ENCODE measurements around the gene CCNG1.
"Not testable (repeated sequence)": the region's sequence is repeated elsewhere in the genome, so short reads cannot be mapped to it uniquely, and the experiment has no call there.

CCNG1 gene

DNA sequence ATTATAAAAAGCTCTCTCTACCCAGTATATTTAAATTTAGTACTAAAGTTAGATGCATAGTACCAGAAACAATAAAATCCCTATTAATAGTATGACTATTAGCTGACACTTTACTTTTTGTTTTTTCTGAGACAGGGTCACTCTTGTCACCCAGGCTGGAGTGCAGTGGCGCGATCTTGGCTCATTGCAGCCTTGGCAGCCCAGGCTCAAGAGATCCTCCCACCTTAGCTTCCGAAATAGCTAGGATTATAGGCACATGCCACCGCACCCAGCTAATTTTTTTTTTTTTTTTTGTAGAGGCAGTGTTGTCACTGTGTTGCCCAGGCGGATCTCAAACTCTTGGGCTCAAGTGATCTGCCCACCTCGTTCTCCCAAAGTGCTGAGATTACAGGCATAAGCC lies 8.0 kb downstream of the CCNG1 start:
- no peak for DNase-seq

GRCh38 chr5:163447191-163447590 lies 9.8 kb downstream of the CCNG1 start:
- no peak for DNase-seq

DNA sequence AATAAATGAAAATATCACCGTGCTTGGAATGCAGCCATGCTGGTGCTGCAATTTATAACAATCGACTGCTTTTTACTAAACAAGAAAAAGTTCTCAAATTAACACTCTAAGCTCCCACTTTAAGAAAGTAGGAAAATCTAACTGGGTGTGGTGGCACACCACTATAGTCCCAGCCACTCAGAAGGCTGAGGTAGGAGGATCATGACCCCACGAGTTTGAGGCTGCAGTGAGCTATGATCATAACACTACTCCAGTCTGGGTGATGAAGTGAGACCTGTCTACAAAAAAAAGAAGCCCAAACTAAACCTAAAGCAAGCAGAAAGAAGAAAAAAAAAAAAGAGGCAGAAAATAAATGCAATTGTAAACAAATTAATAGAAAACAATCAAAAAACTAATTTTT lies 10.5 kb downstream of the CCNG1 start:
- no peak for DNase-seq

GRCh38 chr5:163448491-163448890 lies 11.1 kb downstream of the CCNG1 start:
- no peak for DNase-seq

- DNase-seq: no peak
Measured at GRCh38 chr5:163451489-163451888, 14.1 kb downstream of the CCNG1 start.

DNA sequence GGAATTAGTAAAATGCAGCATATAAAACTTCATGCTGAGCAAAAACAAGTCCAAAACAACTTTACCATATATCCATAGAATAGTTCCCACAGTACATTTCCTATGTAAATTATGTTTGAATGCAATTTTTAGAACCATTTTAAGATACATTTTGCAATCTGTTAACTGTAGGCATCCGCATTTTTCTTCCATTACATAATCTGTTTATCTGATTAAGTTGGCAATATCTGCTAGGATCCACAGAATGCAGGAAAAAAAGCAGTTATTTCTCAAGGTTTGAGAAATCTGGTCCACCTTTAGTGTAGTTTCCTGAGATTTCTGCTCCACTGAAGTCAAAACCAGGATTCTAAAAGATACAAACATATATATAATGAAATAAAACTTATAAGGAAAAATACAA lies 16.3 kb downstream of the CCNG1 start:
- no peak for DNase-seq

- DNase-seq: not testable (repeated sequence)
Measured at GRCh38 chr5:163455406-163455805, 18.0 kb downstream of the CCNG1 start.

GRCh38 chr5:163456029-163456589 lies 18.7 kb downstream of the CCNG1 start:
- DNase-seq: no peak

GRCh38 chr5:163456840-163457239 lies 19.4 kb downstream of the CCNG1 start:
- no peak for DNase-seq

GRCh38 chr5:163458778-163459385 lies 21.5 kb downstream of the CCNG1 start:
- DNase-seq: no peak

DNA sequence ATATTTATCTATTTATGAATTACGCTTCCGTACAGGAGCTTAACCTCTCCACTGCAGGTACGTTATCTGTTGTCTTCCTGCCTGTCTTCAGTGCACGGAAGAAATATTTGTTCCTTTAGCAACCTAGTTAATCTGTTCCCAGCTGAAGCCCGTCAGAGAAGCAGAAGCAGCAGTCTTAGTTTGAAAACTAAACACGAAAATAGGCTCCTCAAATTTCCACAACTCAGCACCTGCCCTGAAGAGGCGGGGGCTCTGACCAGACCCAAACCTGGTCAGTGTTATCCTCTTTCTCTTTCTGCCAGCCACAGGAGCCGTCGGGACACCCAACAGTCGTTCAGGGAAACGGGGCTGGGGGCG lies 22.0 kb downstream of the CCNG1 start:
- DNase-seq: no peak

- peak; percentile 34 for DNase-seq
Measured at GRCh38 chr5:163459819-163460561, 22.6 kb downstream of the CCNG1 start, which contains the start of gene NUDCD2. NUDCD2 (minus strand) TSS chr5:163460102; CDS start chr5:163460050, 52 bp downstream.

- DNase-seq: no peak
Measured at GRCh38 chr5:163460562-163461171, 23.3 kb downstream of the CCNG1 start, which contains the start of gene HMMR. HMMR (plus strand) TSS chr5:163460632; CDS start chr5:163460693, 61 bp downstream.

DNA sequence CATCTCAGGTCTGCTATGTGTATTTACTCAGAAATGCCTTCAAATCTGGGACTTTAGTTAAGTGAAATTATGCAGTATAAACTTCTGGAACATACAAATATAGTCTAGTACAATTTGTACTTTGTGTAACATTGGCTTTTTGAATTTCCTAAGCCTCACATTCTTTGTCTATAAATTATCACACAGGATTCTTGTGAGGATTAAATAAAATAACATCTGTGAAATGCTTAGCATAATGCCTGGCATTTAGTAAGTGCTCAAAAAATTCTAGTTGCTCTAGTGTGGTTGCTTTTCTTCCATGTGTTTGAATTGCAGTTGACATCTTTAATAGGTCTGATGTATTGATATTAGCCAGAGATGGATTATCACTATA lies 25.7 kb downstream of the CCNG1 start:
- DNase-seq: no peak

DNA sequence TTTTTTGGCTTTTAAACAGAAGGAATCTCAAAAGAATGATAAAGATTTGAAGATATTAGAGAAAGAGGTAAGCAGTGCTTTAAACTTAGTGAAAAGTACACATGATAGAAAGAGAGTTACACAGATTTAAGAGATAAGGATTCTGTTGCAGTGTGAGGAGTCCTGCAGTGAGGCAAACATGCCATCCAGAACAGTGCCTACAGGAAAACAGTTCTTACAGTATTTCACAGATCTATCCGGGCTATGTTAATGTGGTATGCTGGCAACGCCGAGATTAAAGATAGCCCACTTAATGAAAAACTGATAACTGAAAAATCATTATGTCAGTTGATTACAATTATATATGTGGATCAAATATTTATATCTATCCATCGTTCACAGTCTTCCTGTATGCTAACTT lies 30.3 kb downstream of the CCNG1 start:
- DNase-seq: no peak

DNA sequence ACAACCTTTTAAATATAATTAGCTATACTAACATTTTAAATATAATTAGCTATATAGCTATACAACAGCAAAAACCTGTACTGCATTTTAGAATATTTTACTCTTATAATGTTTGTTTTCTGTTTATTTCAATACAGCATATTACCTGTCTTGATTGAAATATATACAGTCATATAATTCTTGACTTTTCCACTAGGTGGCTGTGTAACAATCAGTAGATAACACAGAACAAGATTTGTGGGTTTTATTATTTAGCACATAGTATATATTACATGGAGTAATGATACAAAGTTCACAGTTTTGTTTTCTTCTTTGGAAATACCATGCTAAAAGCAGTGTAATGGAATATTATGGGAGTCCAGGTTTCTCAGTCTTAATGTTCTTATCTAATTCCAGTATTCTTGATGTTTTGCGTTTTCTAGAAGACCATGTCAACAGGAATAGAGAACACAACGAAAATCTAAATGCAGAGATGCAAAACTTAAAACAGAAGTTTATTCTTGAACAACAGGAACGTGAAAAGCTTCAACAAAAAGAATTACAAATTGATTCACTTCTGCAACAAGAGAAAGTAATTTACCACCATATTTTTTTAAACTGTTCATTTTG lies 36.3 kb downstream of the CCNG1 start:
- no peak for DNase-seq

- no peak for DNase-seq
Measured at GRCh38 chr5:163475411-163475810, 38.0 kb downstream of the CCNG1 start.

GRCh38 chr5:163478126-163478981 lies 41.0 kb downstream of the CCNG1 start:
- no peak for DNase-seq

DNA sequence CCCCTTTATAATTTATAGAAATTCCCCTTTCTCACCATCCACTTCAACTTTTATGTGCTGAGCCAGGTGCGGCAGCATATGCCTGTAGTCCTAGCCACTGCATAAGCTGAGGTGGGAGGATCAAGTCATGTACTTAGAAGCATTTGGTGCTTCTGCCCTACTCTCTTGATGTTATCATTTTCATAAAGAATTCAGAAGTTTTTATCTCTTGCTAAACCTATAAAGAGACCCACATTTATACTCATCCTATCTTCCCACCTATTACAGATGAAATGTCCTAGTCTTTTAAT lies 41.5 kb downstream of the CCNG1 start:
- no peak for DNase-seq

DNA sequence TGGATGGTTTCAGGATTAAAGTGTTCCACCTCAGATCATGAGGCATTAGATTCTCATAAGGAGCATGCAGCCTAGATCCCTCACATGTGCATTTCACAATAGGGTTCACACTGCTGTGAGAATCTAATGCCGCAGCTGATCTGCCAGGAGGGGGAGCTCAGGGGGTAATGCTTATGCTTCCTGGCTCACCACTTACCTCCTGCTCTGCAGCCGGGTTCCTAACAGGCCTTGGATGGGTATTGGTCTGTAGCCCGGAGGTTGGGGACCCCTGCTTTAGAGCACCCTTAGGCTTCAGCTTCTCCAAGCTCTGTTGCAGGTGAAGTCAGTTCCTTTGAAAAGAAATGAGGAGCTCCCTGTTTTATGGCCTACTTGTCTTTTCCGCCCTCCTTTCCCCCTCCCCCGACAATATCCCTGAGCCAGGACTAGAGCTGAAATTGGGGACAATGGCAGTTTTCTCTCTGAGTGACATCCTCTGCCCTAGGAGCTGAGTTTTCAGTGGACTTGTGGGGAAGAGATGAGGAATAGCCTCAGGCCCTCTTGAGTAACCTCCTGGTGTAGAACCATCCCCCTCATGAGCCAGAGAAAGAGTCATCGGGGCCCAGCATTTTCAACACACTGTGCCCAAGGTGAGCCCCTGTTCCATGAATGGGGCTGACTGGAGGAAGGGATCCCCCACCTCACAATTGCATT lies 51.8 kb downstream of the CCNG1 start:
- no peak for DNase-seq

- no peak for DNase-seq
Measured at GRCh38 chr5:163489745-163490075, 52.3 kb downstream of the CCNG1 start.
